ENCODE measurements around the gene FNTB.

- TF ChIP-seq, protein P1, sequence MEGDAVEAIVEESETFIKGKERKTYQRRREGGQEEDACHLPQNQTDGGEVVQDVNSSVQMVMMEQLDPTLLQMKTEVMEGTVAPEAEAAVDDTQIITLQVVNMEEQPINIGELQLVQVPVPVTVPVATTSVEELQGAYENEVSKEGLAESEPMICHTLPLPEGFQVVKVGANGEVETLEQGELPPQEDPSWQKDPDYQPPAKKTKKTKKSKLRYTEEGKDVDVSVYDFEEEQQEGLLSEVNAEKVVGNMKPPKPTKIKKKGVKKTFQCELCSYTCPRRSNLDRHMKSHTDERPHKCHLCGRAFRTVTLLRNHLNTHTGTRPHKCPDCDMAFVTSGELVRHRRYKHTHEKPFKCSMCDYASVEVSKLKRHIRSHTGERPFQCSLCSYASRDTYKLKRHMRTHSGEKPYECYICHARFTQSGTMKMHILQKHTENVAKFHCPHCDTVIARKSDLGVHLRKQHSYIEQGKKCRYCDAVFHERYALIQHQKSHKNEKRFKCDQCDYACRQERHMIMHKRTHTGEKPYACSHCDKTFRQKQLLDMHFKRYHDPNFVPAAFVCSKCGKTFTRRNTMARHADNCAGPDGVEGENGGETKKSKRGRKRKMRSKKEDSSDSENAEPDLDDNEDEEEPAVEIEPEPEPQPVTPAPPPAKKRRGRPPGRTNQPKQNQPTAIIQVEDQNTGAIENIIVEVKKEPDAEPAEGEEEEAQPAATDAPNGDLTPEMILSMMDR (IDR thresholded peaks at IDR 0.05 in 2 of 3, conservative IDR thresholded peaks at IDR 0.05 in 1 of 3; ENCODE audit: insufficient read depth in 2 of 3, low read depth in 1 of 3, low read length in 3 of 3), result no peak
- no peak for TF ChIP-seq CBFA2T3 (IDR thresholded peaks at IDR 0.05)
- no peak for TF ChIP-seq HNRNPUL1 (IDR thresholded peaks at IDR 0.05; ENCODE audit: low read length)
- TF ChIP-seq FOS (IDR thresholded peaks at IDR 0.05; ENCODE audit: extremely low read depth, insufficient read length), result no peak
- no peak for TF ChIP-seq STAG1 (CRISPR knock-in tag; IDR thresholded peaks at IDR 0.05; ENCODE audit: borderline replicate concordance)
- TF ChIP-seq ZBTB49 (CRISPR knock-in tag; IDR thresholded peaks at IDR 0.05; ENCODE audit: borderline replicate concordance), result no peak
- no peak for TF ChIP-seq SIRT6 (IDR thresholded peaks at IDR 0.05; ENCODE audit: low read depth, low read length)
- no peak for TF ChIP-seq ZNF354B (CRISPR knock-in tag; IDR thresholded peaks at IDR 0.05)
- TF ChIP-seq IRF2 (CRISPR knock-in tag; IDR thresholded peaks at IDR 0.05), result no peak
- TF ChIP-seq DACH1 (IDR thresholded peaks at IDR 0.05; ENCODE audit: partially characterized antibody), result no peak
- TF ChIP-seq EZH2 (IDR thresholded peaks at IDR 0.05; ENCODE audit: borderline replicate concordance, low read depth, low read length), result no peak
- TF ChIP-seq NR2C2 (CRISPR knock-in tag; IDR thresholded peaks at IDR 0.05), result no peak
- TF ChIP-seq NR2C2 (tag; IDR thresholded peaks at IDR 0.05), result no peak
- no peak for TF ChIP-seq NBN (IDR thresholded peaks at IDR 0.05; ENCODE audit: low read depth)
Observed at GRCh38 chr14:65079768-65080167, 93.1 kb downstream of the FNTB start.

Measured in K562 (cell line).